Measurements from ENCODE around the gene DKC1.
A peak's percentile ranks its signal among the peaks of the same experiment; 100 is the strongest.

The DKC1 gene

DNA sequence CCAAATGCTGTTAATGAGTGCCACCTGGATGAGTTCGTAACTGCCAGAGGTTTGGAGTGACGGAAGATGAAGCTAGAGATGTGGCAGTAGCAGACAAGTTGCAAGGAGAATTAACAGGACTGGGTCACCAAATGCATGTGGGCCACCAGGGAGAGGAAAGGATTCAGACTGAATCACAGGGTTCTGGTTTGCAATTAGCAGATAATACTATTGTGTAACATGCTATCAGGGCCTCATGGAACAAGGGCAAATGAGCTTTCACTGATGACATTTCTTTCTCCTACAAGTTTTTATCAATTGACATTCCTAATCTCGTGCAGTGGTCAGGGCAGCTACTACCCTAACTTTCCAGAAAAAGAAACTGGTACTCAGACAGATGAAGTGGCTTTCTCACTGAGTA lies 33.2 kb upstream of the DKC1 start:
- H3K9me3 Mint-ChIP-seq, result no peaks in the 10 kb centered on the region
- peaks cover 93% of the 10 kb centered on the region for H3K4me1 Mint-ChIP-seq
- DNase-seq (ENCODE audit: low spot score in 2 of 2), result no peak
- H3K36me3 Mint-ChIP-seq (ENCODE audit: insufficient read depth), result peaks cover 11% of the 10 kb centered on the region
- ATAC-seq (replicated peaks; ENCODE audit: extremely low read depth, poor library complexity, severe bottlenecking), result no peak
- peak overlapping the region; percentile 91 for H3K27ac Mint-ChIP-seq (ENCODE audit: low read depth)
- H3K27me3 Mint-ChIP-seq, result no peaks in the 10 kb centered on the region
- H3K4me3 Mint-ChIP-seq, result no peak overlapping the region

- H3K27me3 Mint-ChIP-seq, result no peaks in the 10 kb centered on the region
- no peak for DNase-seq (ENCODE audit: low spot score in 2 of 2)
- H3K9me3 Mint-ChIP-seq, result no peaks in the 10 kb centered on the region
- peak overlapping the region; percentile 91 for H3K27ac Mint-ChIP-seq (ENCODE audit: low read depth)
- H3K4me1 Mint-ChIP-seq, result peaks cover 90% of the 10 kb centered on the region
- peaks cover 14% of the 10 kb centered on the region for H3K36me3 Mint-ChIP-seq (ENCODE audit: insufficient read depth)
- no peak for ATAC-seq (replicated peaks; ENCODE audit: extremely low read depth, poor library complexity, severe bottlenecking)
- H3K4me3 Mint-ChIP-seq, result peak overlapping the region; percentile 73
Measured at GRCh38 chrX:154730253-154730891, 32.3 kb upstream of the DKC1 start.

GRCh38 chrX:154731184-154731583 lies 31.5 kb upstream of the DKC1 start:
- Mint-ChIP-seq H3K27ac (ENCODE audit: low read depth) (peak overlapping the region; percentile 91), H3K4me3 (peak overlapping the region; percentile 73)

GRCh38 chrX:154731881-154732280 lies 30.8 kb upstream of the DKC1 start:
- Mint-ChIP-seq H3K4me3 (peak overlapping the region; percentile 73), H3K27ac (ENCODE audit: low read depth) (peak overlapping the region; percentile 91), H3K4me1 (peaks cover 85% of the 10 kb centered on the region), H3K9me3 (no peaks in the 10 kb centered on the region), H3K36me3 (ENCODE audit: insufficient read depth) (peaks cover 13% of the 10 kb centered on the region), H3K27me3 (no peaks in the 10 kb centered on the region)
- DNase-seq (ENCODE audit: low spot score in 2 of 2), result no peak
- ATAC-seq (replicated peaks; ENCODE audit: extremely low read depth, poor library complexity, severe bottlenecking), result peak; percentile 64

More at GRCh38 chrX:154731184-154731583, 31.5 kb upstream of the DKC1 start:
- peak in 1 of 2 donors; percentile 45 for DNase-seq (ENCODE audit: low spot score in 2 of 2)
- peak; percentile 69 for ATAC-seq (replicated peaks; ENCODE audit: extremely low read depth, poor library complexity, severe bottlenecking)
- H3K36me3 Mint-ChIP-seq (ENCODE audit: insufficient read depth), result peaks cover 11% of the 10 kb centered on the region
- H3K9me3 Mint-ChIP-seq, result no peaks in the 10 kb centered on the region
- no peaks in the 10 kb centered on the region for H3K27me3 Mint-ChIP-seq
- peaks cover 89% of the 10 kb centered on the region for H3K4me1 Mint-ChIP-seq

DNA sequence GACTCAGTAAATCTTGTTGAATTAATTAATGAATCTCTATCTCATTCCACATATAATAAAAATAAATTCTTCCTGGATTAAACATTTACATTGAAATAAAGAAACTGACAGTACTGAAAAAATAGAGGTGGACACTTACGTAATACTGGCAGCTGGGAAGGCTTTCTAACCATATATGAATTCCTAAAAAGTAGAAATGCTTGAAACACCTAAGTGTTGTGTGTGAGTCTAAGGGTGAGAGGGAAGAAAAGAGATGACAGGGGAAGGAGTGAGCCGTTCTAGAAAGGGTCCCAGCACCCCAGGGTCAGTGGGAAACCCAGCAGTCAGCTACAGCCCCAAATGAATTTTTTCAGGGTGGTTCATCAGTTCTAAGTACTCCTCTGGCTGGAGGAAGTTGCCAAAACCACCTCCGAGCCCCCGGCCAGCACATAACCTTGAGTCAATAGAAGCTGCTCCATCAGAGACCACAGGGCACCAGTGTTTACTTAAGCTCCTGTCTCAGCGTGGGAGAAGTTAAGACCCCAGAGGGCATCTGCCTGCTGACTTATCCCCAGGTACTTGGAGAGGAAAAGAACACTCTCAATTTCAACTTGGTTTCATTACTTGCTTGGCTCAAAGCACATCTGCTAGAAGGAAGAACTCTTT lies 30.1 kb upstream of the DKC1 start:
- H3K4me1 Mint-ChIP-seq, result peaks cover 86% of the 10 kb centered on the region
- peak overlapping the region; percentile 73 for H3K4me3 Mint-ChIP-seq
- peak overlapping the region; percentile 91 for H3K27ac Mint-ChIP-seq (ENCODE audit: low read depth)
- no peak for ATAC-seq (replicated peaks; ENCODE audit: extremely low read depth, poor library complexity, severe bottlenecking)
- no peaks in the 10 kb centered on the region for H3K27me3 Mint-ChIP-seq
- peaks cover 13% of the 10 kb centered on the region for H3K36me3 Mint-ChIP-seq (ENCODE audit: insufficient read depth)
- no peaks in the 10 kb centered on the region for H3K9me3 Mint-ChIP-seq
- DNase-seq (ENCODE audit: low spot score in 2 of 2), result no peak

- ATAC-seq (replicated peaks; ENCODE audit: extremely low read depth, poor library complexity, severe bottlenecking) (no peak), DNase-seq (ENCODE audit: low spot score in 2 of 2) (no peak)
- no peaks in the 10 kb centered on the region for H3K9me3 Mint-ChIP-seq
- peaks cover 86% of the 10 kb centered on the region for H3K4me1 Mint-ChIP-seq
- H3K27me3 Mint-ChIP-seq, result no peaks in the 10 kb centered on the region
- H3K4me3 Mint-ChIP-seq, result peak overlapping the region; percentile 73
- peak overlapping the region; percentile 91 for H3K27ac Mint-ChIP-seq (ENCODE audit: low read depth)
- H3K36me3 Mint-ChIP-seq (ENCODE audit: insufficient read depth), result peaks cover 13% of the 10 kb centered on the region
Measured at GRCh38 chrX:154733066-154733425, 29.6 kb upstream of the DKC1 start.

DNA sequence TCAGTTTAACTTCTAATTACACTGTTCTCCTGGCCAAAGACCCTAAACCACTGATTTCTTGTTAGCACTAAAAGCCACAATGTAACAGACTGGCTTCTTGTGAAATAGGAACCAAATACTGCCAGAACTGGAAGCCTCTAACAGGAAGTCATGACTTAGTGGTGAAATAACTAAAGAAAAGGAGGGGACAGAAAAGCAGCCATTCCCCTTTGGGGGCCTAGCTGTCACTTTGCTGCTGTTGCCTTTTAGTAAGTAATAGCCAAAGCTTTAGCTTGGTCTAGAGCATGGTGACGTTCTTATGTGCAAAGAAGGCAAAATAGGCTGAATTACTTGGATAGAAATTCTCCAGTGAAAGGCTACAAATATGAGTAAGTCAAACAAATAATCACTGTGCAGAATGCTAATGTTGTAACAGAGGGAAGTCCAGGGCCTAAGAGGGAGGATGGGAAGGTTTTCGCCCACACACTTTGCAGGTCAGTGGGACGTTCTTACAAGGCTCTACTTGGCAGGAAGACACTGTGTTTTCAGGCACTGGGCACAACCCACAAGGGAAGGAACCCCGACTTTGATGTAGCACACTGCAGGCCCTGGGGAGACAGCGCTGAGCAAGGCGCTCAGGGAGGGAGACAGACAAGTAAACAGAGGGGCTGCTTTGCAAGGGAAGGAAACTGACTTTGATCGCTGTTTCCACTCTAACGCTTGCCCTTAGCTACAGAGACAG lies 28.4 kb upstream of the DKC1 start:
- ATAC-seq (replicated peaks; ENCODE audit: extremely low read depth, poor library complexity, severe bottlenecking) (peak; percentile 61), DNase-seq (ENCODE audit: low spot score in 2 of 2) (peak in 1 of 2 donors; percentile 44)
- no peaks in the 10 kb centered on the region for H3K27me3 Mint-ChIP-seq
- H3K9me3 Mint-ChIP-seq, result no peaks in the 10 kb centered on the region
- H3K4me1 Mint-ChIP-seq, result peaks cover 80% of the 10 kb centered on the region
- H3K4me3 Mint-ChIP-seq, result peak overlapping the region; percentile 73
- peak overlapping the region; percentile 91 for H3K27ac Mint-ChIP-seq (ENCODE audit: low read depth)
- peaks cover 11% of the 10 kb centered on the region for H3K36me3 Mint-ChIP-seq (ENCODE audit: insufficient read depth)

DNA sequence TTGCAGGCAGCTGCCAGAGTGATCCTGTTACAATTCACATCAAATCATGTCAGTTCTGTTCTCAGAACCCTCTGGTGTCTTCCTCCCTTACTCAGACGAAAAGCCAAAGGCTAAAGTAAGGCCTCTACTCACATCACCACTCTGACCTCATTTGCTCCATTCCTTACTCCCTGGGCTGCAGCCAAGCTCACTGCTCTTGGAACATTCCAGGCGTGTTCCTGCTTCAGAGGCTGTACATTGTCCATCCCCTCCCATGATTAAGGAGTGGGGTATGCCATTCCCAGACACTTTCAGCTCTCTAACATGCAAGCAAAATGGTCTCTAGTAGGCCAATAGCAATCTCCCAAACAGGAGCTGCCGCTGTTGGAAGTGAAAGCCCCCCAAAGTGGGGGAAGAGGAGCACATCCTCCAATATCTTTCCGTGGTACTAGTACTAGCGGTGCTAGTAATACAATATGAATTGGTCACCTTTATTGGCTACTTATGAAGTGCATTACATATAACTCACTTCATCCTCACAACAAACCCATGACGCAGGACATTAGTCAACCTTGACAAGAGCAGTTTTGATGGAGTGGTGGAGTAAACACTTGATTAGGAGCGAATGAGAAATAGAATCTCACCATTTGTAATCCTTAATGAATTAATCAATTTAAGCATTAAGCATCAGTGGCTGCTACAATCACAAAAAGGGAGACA lies 26.8 kb upstream of the DKC1 start:
- DNase-seq (ENCODE audit: low spot score in 2 of 2), result no peak
- H3K36me3 Mint-ChIP-seq (ENCODE audit: insufficient read depth), result peaks cover 11% of the 10 kb centered on the region
- H3K4me1 Mint-ChIP-seq, result peaks cover 69% of the 10 kb centered on the region
- H3K27me3 Mint-ChIP-seq, result no peaks in the 10 kb centered on the region
- peak overlapping the region; percentile 65 for H3K4me3 Mint-ChIP-seq
- no peaks in the 10 kb centered on the region for H3K9me3 Mint-ChIP-seq
- H3K27ac Mint-ChIP-seq (ENCODE audit: low read depth), result peak overlapping the region; percentile 91
- ATAC-seq (replicated peaks; ENCODE audit: extremely low read depth, poor library complexity, severe bottlenecking), result no peak

DNA sequence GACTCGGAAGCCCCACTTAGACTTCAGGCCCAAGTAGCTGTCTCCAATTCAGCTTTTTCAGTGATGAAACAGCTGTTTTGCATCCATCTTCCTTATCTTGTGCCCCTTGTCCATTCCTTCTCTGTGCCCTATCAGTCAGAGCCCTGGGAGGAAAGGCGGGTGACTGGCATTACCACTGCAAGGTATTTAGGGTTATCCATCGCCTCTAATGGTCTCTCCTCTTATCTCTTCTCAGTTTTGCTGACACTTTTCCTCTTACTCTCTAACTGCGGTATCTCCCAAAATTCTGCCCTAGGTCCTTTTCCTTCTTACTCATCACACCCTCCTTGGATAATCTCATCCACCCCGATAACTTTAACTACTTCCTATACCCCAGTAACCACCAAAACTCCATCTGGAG lies 25.5 kb upstream of the DKC1 start:
- peak overlapping the region; percentile 64 for H3K4me3 Mint-ChIP-seq
- no peaks in the 10 kb centered on the region for H3K27me3 Mint-ChIP-seq
- peaks cover 6% of the 10 kb centered on the region for H3K36me3 Mint-ChIP-seq (ENCODE audit: insufficient read depth)
- no peaks in the 10 kb centered on the region for H3K9me3 Mint-ChIP-seq
- DNase-seq (ENCODE audit: low spot score in 2 of 2) (no peak), ATAC-seq (replicated peaks; ENCODE audit: extremely low read depth, poor library complexity, severe bottlenecking) (no peak)
- peaks cover 56% of the 10 kb centered on the region for H3K4me1 Mint-ChIP-seq
- H3K27ac Mint-ChIP-seq (ENCODE audit: low read depth), result peak overlapping the region; percentile 96

- ATAC-seq (replicated peaks; ENCODE audit: extremely low read depth, poor library complexity, severe bottlenecking) (no peak), DNase-seq (ENCODE audit: low spot score in 2 of 2) (no peak)
- Mint-ChIP-seq H3K27ac (ENCODE audit: low read depth) (peak overlapping the region; percentile 96), H3K4me1 (peaks cover 55% of the 10 kb centered on the region), H3K9me3 (no peaks in the 10 kb centered on the region), H3K4me3 (peak overlapping the region; percentile 64), H3K36me3 (ENCODE audit: insufficient read depth) (peaks cover 7% of the 10 kb centered on the region), H3K27me3 (no peaks in the 10 kb centered on the region)
Measured at GRCh38 chrX:154738011-154738738, 24.5 kb upstream of the DKC1 start.

- peak overlapping the region; percentile 96 for H3K27ac Mint-ChIP-seq (ENCODE audit: low read depth)
- peaks cover 4% of the 10 kb centered on the region for H3K36me3 Mint-ChIP-seq (ENCODE audit: insufficient read depth)
- H3K4me3 Mint-ChIP-seq, result peak overlapping the region; percentile 38
- no peaks in the 10 kb centered on the region for H3K9me3 Mint-ChIP-seq
- H3K4me1 Mint-ChIP-seq, result peaks cover 54% of the 10 kb centered on the region
- H3K27me3 Mint-ChIP-seq, result no peaks in the 10 kb centered on the region
- no peak for DNase-seq (ENCODE audit: low spot score in 2 of 2)
- ATAC-seq (replicated peaks; ENCODE audit: extremely low read depth, poor library complexity, severe bottlenecking), result peak; percentile 46
Measured at GRCh38 chrX:154739952-154740465, 22.7 kb upstream of the DKC1 start.

DNA sequence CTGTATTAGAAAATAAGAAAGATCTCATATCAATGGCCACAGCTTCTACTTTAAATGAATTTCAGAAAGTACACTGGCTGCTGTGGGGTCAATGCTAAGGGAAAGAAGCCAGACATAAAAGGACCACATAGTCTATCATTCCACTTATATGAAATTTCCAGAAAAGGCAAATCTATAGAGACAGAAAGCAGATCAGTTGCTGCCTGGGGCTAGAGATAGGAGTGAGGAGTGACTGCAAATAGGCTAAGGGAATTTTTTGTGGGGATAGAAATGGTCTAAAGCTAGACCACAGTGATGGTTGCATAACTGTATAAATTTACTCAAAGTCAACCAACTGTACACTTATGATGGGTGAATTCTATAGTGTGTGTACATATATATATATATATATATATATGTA lies 20.1 kb upstream of the DKC1 start:
- ATAC-seq (replicated peaks; ENCODE audit: extremely low read depth, poor library complexity, severe bottlenecking), result no peak
- Mint-ChIP-seq H3K4me1 (peaks cover 40% of the 10 kb centered on the region), H3K36me3 (ENCODE audit: insufficient read depth) (peaks cover 2% of the 10 kb centered on the region), H3K27ac (ENCODE audit: low read depth) (peak overlapping the region; percentile 80), H3K27me3 (no peaks in the 10 kb centered on the region), H3K9me3 (no peaks in the 10 kb centered on the region), H3K4me3 (peak overlapping the region; percentile 37)
- DNase-seq (ENCODE audit: low spot score in 2 of 2), result no peak

Measured in central memory CD8-positive, alpha-beta T cell (primary cell).